RWPE1 (cell line): ENCODE measurements around the gene CDADC1.

Source experiments
- CTCF ChIA-PET: fragments of 350-600 bp; sonication (Branson Sonifier 250); formaldehyde crosslinking; extraction: SDS; loops from one replicate; lab custom pipeline; 2021; lab: Yijun Ruan, JAX
- POLR2A ChIA-PET: fragments of 400-600 bp; formaldehyde crosslinking; extraction: SDS; loops from one replicate; lab custom pipeline; 2020; ENCODE audit warnings: antibody characterized with exemption; ENCODE audit not compliant: low non-redundant PET; lab: Yijun Ruan, JAX
- DNase-seq: peaks from one replicate; pipeline ENCODE4 v3.0.0; 2012; ENCODE audit warnings: low spot score
- H3K27ac ChIP-seq: fragments of 450-650 bp; 2 replicates; pipeline ENCODE4 v1.5.1; 2017
- TF ChIP-seq, protein P1 (sequence below): fragments of 450-650 bp; conservative IDR thresholded peaks from 2 replicates; pipeline ENCODE4 v1.5.1; 2017; ENCODE audit warnings: low read depth, mild to moderate bottlenecking

CDADC1 gene

DNA sequence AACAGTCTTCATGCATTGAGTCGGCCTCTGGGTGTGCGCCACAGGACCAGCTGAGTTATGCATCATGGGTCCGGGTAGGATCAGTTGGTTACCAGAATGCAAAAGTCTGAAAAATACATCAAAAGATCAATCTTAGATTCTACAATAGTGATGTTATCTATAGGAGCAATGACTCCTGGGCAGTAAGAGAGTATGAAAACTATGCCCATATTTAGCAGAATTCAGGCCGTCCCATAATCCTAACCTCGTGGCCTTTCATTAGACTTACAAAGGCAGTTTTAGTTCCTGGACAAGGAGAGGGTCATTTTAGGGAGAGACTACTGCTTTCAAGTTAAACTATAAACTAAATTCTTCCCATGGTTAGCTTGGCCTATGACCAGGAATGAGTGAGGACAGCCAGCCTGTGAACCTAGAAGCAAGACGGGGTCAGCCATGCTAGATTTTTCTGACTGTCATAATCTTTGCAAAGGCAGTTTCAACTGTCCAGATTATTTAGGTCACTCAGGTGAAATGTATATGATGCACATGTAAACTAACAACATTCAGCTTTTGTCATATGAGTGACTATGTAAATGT, 11.8 kb upstream of the CDADC1 start:
- H3K27ac ChIP-seq = no peak overlapping the region
- DNase-seq = no peak
- TF ChIP-seq, protein P1, sequence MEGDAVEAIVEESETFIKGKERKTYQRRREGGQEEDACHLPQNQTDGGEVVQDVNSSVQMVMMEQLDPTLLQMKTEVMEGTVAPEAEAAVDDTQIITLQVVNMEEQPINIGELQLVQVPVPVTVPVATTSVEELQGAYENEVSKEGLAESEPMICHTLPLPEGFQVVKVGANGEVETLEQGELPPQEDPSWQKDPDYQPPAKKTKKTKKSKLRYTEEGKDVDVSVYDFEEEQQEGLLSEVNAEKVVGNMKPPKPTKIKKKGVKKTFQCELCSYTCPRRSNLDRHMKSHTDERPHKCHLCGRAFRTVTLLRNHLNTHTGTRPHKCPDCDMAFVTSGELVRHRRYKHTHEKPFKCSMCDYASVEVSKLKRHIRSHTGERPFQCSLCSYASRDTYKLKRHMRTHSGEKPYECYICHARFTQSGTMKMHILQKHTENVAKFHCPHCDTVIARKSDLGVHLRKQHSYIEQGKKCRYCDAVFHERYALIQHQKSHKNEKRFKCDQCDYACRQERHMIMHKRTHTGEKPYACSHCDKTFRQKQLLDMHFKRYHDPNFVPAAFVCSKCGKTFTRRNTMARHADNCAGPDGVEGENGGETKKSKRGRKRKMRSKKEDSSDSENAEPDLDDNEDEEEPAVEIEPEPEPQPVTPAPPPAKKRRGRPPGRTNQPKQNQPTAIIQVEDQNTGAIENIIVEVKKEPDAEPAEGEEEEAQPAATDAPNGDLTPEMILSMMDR = no peak
- ChIA-PET CTCF (no interaction called here), POLR2A (no interaction called here)

DNA sequence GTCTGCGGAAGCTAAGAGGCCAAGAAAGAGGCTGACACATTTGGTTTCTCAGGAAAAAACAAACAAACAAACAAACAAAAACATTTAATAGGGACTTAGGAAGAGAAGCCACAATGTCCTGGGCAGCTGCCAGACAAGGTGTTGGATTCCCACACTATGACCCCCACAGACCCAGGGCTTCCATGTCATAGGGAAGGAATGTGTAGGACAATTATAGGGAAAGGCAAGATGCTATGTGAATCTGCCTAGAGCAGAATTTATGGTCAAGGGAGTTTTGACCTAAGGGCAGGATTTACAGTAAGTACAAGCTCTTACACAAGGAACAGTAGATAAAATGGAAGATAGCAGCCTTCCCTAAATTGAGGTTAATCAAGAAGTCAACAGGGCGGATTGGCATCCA, 9.1 kb upstream of the CDADC1 start:
- POLR2A ChIA-PET = no interaction called here
- TF ChIP-seq, protein P1 = no peak
- CTCF ChIA-PET = no interaction called here
- no peak for DNase-seq
- no peak overlapping the region for H3K27ac ChIP-seq

DNA sequence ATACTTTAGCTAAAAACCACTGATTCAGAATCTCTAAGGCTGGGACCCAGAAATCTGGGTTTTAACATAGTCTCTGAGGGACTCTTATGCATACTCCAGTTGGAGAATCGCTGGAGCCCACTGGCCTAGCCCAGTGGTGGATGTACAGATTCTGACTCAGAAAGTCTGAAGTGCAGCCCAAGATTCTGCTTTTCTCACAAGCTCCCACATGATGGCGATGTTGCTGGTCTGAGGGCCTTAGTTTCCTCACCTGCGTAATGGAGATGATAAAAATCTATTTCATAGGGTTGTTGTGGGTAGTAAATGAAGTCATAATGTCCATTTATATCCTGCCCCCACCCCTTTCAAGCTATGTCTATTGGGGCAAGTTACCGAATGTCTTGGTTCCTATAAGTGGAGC, 7.7 kb upstream of the CDADC1 start:
- TF ChIP-seq, protein P1 = peak; percentile 43
- ChIA-PET POLR2A (no interaction called here), CTCF (interaction anchor here (0.6 to 1.3 kb wide), 5 partner anchors 9 to 580 kb away, joined by 3 to 7 read pairs (median 3); no protein-coding TSS in a partner anchor)
- no peak overlapping the region for H3K27ac ChIP-seq
- peak; percentile 23 for DNase-seq

DNA sequence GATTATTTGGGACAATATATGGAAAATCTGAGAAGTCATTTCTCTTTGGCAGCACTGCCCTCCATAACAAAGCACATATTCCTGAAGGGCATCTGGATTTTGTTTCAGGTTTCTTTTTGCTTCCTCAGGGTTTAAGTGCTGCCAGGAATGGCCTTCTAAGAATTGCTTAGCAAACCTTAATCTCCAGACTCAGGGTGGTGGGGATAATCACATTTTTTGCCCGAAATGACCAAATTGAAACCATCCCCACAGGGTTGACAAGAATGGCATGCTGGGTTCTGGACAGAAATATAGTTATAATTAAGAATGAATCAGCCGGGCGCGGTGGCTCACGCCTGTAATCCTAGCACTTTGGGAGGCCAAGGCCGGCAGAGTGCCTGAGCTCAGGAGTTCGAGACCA, 6.4 kb upstream of the CDADC1 start:
- ChIA-PET CTCF (no interaction called here), POLR2A (no interaction called here)
- DNase-seq = no peak
- no peak overlapping the region for H3K27ac ChIP-seq
- TF ChIP-seq, protein P1 = no peak

DNA sequence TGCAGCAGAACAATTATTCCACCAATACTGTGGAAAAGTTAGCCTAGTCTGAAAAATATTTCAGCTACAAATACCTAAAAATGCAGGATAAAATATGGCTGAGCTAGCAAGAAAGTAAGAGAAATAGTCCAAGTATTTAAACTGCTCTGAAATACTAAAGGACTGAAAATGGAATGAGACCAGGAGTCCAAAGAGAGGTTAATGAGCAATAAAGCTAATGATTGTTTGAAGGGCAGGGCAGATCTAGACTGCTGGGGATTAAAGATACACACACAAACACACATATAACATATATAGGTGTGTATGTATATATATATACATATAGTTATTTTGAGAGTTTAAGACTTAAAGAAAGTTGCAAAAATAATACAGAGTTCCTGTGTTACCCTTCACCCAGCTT, 2.6 kb upstream of the CDADC1 start:
- TF ChIP-seq, protein P1 = no peak
- CTCF ChIA-PET = no interaction called here
- POLR2A ChIA-PET = no interaction called here
- H3K27ac ChIP-seq = no peak overlapping the region
- no peak for DNase-seq

DNA sequence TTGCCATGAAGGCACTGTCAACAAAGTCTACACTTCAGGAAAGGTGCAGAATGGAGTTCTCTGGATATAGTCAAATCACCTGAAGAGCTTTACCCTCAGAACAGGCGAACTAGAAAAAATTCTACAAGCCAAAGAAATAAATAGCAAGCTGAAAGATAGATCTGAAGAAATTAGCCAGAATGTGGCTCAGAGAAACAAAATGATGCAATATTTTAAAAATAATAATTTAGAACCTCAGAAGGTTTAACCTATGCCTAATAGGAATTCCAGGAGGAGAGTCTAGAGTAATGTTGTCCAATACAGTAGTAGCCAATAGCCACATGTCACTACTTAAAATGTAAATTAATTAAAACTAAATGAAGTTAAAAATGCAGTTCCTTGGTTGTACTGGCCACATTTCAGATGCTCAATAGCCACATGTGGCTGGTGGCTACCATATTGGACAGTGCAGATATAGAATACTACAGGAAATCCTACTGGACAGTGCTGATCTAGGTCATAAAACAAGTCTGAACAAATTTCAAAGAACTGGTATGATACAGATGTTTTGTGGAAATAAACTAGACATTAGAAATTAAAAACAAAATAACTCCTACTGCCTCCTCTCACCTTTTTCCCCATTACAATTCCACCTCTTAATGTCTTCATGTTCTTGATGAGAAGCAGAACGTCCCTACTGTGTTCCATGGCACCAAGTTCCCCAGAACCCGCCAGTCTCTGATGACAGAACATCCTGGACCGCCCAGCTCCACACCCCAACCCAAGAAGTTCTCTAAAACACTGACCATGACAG, 679 bp upstream of the CDADC1 start:
- DNase-seq = no peak
- peak overlapping the region; percentile 84 for H3K27ac ChIP-seq
- ChIA-PET CTCF (interaction anchor here (1.0 kb wide), 1 partner anchor 20 kb away, joined by 3 read pairs; no protein-coding TSS in a partner anchor), POLR2A (no interaction called here)
- TF ChIP-seq, protein P1 = no peak
